Gastroesophageal sphincter (tissue), 4 donors: Measurements from ENCODE around the gene TDRD10. TPM values are rescaled to one million over a fixed set of nuclear protein-coding genes. Genes with fewer than 3 reads are reported as not detected.

Source experiments
- ATAC-seq: fragments of 150-250 bp; one replicate; pipeline ENCODE4 v1.9.1; 2016; ENCODE audit warnings: mild to moderate bottlenecking, moderate library complexity
- H3K27ac ChIP-seq, 4 donors: fragments of 200-600 bp; sonication (generic) in 3 of 4; 1 replicate in 3 of 4; 2 replicates in 1 of 4; pipeline ENCODE4 v1.5.1; 2016 to 2019
- H3K27me3 ChIP-seq: fragments of 200-600 bp; sonication (generic); one replicate; pipeline ENCODE4 v1.5.1; 2019
- H3K36me3 ChIP-seq, 2 donors: fragments of 200-600 bp; sonication (generic); one replicate each; pipeline ENCODE4 v1.5.1; 2019; ENCODE audit warnings: control low read depth in 1 of 2
- H3K4me1 ChIP-seq, 3 donors: fragments of 200-600 bp; sonication (generic); 1 replicate in 2 of 3; 2 replicates in 1 of 3; pipeline ENCODE4 v1.5.1; 2016 to 2019; ENCODE audit warnings: control low read depth in 2 of 3
- H3K4me3 ChIP-seq, 2 donors: fragments of 200-600 bp; sonication (generic); one replicate each; pipeline ENCODE4 v1.5.1; 2019; ENCODE audit warnings: mild to moderate bottlenecking in 1 of 2, moderate library complexity in 1 of 2
- H3K9me3 ChIP-seq, 3 donors: fragments of 200-600 bp; sonication (generic); one replicate each; pipeline ENCODE4 v1.5.1; 2017 to 2019; ENCODE audit warnings: control low read depth in 2 of 3
- EP300 ChIP-seq: sonication (generic); formaldehyde crosslinking; IDR thresholded peaks from one replicate; pipeline ENCODE4 v1.6.1; 2017; ENCODE audit warnings: antibody characterized with exemption, mild to moderate bottlenecking
- POLR2A ChIP-seq, 2 donors: fragments of 450-650 bp; IDR thresholded peaks; one replicate each; pipeline ENCODE4 v1.6.1; 2017; ENCODE audit warnings: antibody characterized with exemption in 2 of 2, mild to moderate bottlenecking in 2 of 2, moderate library complexity in 1 of 2
- POLR2AphosphoS5 ChIP-seq: sonication (generic); formaldehyde crosslinking; IDR thresholded peaks from one replicate; pipeline ENCODE4 v1.6.1; 2017; ENCODE audit warnings: antibody characterized with exemption
- WGBS, 2 donors: methylation state at CpG; one replicate each; pipeline ENCODE4 v1.1.5; 2018; ENCODE audit warnings: low coverage in 1 of 2; 5-methylcytosine and 5-hydroxymethylcytosine counted together
- total RNA-seq, 4 donors: library from RNA; depleted of rRNA; stranded (reverse); fragments of >200 nt; gene quantifications; one replicate each; pipeline ENCODE4 v1.1.0, GENCODE V29; 2016
- TF ChIP-seq, protein P1 (sequence below), 4 experiments: fragments of 200-600 bp in 2 of 4; fragments of 450-650 bp in 2 of 4; sonication (generic) in 1 of 4; IDR thresholded peaks; one replicate each; pipeline ENCODE4 v1.5.1; 2017 to 2019; ENCODE audit warnings: antibody characterized with exemption in 4 of 4, mild to moderate bottlenecking in 2 of 4, moderate library complexity in 2 of 4

The TDRD10 gene
- total RNA-seq, 4 donors from 2014 or later = 1.4 to 3.3 (median 2.8) TPM

DNA sequence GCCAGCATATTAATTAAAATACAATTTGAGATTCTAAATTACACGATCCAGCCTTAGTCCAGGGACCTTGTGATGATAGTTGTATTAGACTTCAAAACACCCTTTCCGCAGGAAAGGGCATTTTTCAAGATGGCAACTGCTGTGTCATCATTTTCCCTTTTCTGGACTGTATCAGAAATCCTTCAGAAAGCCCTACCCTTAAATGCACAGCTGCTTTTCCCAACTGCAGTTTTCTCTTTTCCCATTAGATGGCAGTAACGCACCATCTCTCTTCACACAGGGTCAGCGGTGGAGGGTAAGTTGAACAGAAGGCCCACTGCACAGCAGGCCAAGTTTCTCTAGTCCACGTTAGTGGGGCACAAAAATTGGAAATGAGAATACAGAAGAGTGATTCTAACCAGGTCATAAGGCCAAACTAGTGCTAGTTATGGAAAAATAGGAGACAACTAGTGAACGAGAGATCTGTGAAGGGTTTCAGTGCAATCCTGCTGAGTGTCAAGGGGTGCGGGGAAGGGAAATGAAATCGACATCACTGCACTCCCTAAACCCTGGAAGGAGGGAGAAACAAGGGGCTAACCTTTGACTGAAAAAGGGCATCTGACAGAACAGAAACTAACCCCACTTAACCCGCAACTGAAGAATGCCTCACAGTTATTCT is 22.1 kb upstream of the TDRD10 start:
- H3K27me3 ChIP-seq = no peaks in the 10 kb centered on the region
- no peaks in the 10 kb centered on the region for H3K36me3 ChIP-seq
- 28 to 33% methylated on average over 7 to 9 of the region's 9 CpGs for WGBS, 2 donors
- no peaks in the 10 kb centered on the region for H3K9me3 ChIP-seq
- peaks cover 0 to 23% (median 0%) of the 10 kb centered on the region in 3 donors for H3K4me1 ChIP-seq
- no peak for TF ChIP-seq POLR2A (IDR thresholded peaks at IDR 0.05)
- TF ChIP-seq POLR2AphosphoS5 = peak; percentile 37
- TF ChIP-seq, protein P1, sequence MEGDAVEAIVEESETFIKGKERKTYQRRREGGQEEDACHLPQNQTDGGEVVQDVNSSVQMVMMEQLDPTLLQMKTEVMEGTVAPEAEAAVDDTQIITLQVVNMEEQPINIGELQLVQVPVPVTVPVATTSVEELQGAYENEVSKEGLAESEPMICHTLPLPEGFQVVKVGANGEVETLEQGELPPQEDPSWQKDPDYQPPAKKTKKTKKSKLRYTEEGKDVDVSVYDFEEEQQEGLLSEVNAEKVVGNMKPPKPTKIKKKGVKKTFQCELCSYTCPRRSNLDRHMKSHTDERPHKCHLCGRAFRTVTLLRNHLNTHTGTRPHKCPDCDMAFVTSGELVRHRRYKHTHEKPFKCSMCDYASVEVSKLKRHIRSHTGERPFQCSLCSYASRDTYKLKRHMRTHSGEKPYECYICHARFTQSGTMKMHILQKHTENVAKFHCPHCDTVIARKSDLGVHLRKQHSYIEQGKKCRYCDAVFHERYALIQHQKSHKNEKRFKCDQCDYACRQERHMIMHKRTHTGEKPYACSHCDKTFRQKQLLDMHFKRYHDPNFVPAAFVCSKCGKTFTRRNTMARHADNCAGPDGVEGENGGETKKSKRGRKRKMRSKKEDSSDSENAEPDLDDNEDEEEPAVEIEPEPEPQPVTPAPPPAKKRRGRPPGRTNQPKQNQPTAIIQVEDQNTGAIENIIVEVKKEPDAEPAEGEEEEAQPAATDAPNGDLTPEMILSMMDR (IDR thresholded peaks at IDR 0.05) = peak; percentile 91 to 97 (median 96)
- no peak for TF ChIP-seq EP300
- peak; percentile 93 for ATAC-seq
- peak overlapping the region in 3 of 4 donors; percentile 15 to 38 (median 22) for H3K27ac ChIP-seq
- no peak overlapping the region for H3K4me3 ChIP-seq

DNA sequence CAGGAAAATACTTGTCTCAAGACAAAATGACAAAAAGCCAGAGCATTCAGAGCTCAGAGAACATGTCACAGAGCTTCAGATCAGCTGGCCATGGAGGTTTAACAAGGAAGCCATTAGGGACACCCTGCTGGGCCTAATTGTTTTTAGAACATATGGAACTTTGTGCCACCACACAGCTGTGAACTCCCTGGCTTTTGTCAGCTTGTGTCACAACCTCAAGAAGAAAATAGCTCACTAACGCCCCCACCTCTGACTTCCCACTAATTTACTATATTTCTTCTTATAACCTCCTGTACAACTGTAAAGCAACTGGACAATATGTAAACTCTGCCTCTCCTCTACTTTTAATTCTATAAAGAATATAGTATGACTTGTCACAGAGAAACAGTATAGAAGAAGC is 21.0 kb upstream of the TDRD10 start:
- Histone ChIP-seq H3K36me3 (no peaks in the 10 kb centered on the region), H3K4me1 (peaks cover 0 to 31% (median 0%) of the 10 kb centered on the region in 3 donors), H3K9me3 (no peaks in the 10 kb centered on the region), H3K27me3 (no peaks in the 10 kb centered on the region), H3K4me3 (no peak overlapping the region), H3K27ac (peak overlapping the region in 1 of 4 donors; percentile 2)
- WGBS, 2 donors = 33 to 75% methylated on average over 1 of the region's 1 CpG
- no peak for ATAC-seq
- no peak for TF ChIP-seq POLR2A (IDR thresholded peaks at IDR 0.05)
- TF ChIP-seq EP300 = no peak
- TF ChIP-seq POLR2AphosphoS5 = no peak
- TF ChIP-seq, protein P1 (IDR thresholded peaks at IDR 0.05) = no peak

DNA sequence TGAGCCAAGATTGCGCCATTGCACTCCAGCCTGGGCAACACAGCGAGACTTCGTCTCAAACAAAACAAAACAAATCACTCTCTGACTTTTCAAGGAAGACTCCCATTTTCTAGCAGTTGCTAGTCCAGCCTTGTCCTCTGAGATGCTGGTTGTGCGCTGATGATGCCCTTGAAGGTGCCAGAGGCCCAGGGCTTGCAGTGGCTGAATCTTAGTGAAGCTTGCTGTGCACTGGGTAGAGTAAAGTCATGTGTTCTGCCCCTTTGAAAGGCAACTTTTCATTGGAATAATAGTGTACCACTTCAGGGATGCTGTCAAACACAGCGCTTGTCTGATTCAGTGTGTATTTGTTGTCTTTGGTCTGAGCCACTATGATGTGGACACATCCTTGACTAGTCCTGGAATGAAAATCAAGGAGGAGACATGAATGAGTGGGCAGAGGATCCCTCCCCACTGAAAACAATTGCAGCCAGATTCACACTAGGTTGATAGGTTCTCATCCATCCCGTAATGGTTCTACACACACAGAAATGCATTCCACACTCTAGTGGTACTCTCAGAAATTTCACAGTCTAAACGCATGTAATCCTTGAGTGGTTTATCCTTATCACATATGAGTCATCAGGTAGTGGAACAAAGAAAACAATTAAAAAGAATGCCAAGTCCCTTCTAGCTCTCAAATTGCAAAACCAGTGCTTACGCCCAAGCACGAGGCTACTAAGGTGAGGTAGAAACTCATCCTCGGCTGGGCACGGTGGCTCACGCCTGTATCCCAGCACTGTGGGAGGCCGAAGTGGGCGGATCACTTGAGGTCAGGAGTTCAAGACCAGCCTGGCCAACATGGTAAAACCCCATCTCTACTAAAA is 17.8 kb upstream of the TDRD10 start:
- TF ChIP-seq, protein P1 (IDR thresholded peaks at IDR 0.05) = no peak
- TF ChIP-seq POLR2A (IDR thresholded peaks at IDR 0.05) = no peak
- TF ChIP-seq POLR2AphosphoS5 = no peak
- no peak for TF ChIP-seq EP300
- WGBS, 2 donors = 83 to 87% methylated on average over 6 to 13 of the region's 14 CpGs
- Histone ChIP-seq H3K27me3 (no peaks in the 10 kb centered on the region), H3K4me1 (peaks cover 0 to 35% (median 0%) of the 10 kb centered on the region in 3 donors), H3K27ac (peak overlapping the region in 3 of 4 donors; percentile 29 to 52 (median 46)), H3K4me3 (no peak overlapping the region), H3K36me3 (peaks cover 0 to 6% of the 10 kb centered on the region in 2 donors), H3K9me3 (no peaks in the 10 kb centered on the region)
- ATAC-seq = no peak

DNA sequence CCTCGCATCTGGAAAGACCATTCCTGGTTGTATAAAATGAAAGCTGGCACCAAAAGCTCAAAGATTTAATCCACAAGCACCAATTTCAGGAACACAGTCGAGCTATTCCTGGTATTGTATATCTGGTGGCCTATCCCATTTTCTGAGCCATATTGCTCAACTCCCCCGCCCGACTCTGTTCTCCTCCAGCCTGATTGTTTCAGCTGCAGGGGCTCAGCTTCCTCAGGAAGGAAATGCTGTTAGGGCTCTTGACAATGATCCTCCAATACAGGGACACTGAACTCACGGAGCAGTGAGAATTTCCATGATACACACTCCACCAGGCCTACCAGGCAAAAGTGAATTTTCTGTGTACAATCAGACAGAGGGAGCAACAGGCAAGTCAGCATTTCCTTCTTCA is 16.9 kb upstream of the TDRD10 start:
- Histone ChIP-seq H3K36me3 (peaks cover 0 to 6% of the 10 kb centered on the region in 2 donors), H3K4me3 (no peak overlapping the region), H3K9me3 (no peaks in the 10 kb centered on the region), H3K4me1 (peaks cover 0 to 34% (median 0%) of the 10 kb centered on the region in 3 donors), H3K27me3 (no peaks in the 10 kb centered on the region), H3K27ac (peak overlapping the region in 3 of 4 donors; percentile 46 to 52 (median 50))
- TF ChIP-seq, protein P1 (IDR thresholded peaks at IDR 0.05) = no peak
- TF ChIP-seq POLR2AphosphoS5 (no peak), POLR2A (IDR thresholded peaks at IDR 0.05) (no peak), EP300 (no peak)
- ATAC-seq = peak; percentile 79
- 70 to 100% methylated on average over 1 to 4 of the region's 5 CpGs for WGBS, 2 donors
